Stomach smooth muscle (tissue), 2 donors: ENCODE results near the gene ANKS1A.
A peak's percentile ranks its signal among the peaks of the same experiment; 100 is the strongest.
"Not testable (repeated sequence)": the region's sequence is repeated elsewhere in the genome, so short reads cannot be mapped to it uniquely, and the experiment has no call there.

Experiments
- H3K27ac ChIP-seq: one replicate; pipeline ENCODE4 v1.7.0; 2013; ENCODE audit warnings: mild to moderate bottlenecking, low read length, inconsistent platforms
- H3K27me3 ChIP-seq, 2 donors: one replicate each; pipeline ENCODE4 v1.7.0; 2013; ENCODE audit warnings: low read length in 2 of 2; ENCODE audit not compliant: insufficient read depth in 2 of 2, control insufficient read depth in 1 of 2
- H3K36me3 ChIP-seq, 2 donors: one replicate each; pipeline ENCODE4 v1.7.0; 2013; ENCODE audit warnings: low read length in 2 of 2; ENCODE audit not compliant: control insufficient read depth in 2 of 2, insufficient read depth in 2 of 2
- H3K4me1 ChIP-seq: one replicate; pipeline ENCODE4 v1.7.0; 2013; ENCODE audit warnings: low read length; ENCODE audit not compliant: control insufficient read depth, insufficient read depth
- H3K4me3 ChIP-seq, 2 donors: one replicate each; pipeline ENCODE4 v1.7.0; 2013; ENCODE audit warnings: low read length in 2 of 2
- H3K9ac ChIP-seq, 2 donors: one replicate each; pipeline ENCODE4 v1.7.0; 2013; ENCODE audit warnings: low read length in 2 of 2, mild to moderate bottlenecking in 1 of 2
- H3K9me3 ChIP-seq, 2 donors: one replicate each; pipeline ENCODE4 v1.7.0; 2013; ENCODE audit warnings: low read length in 2 of 2; ENCODE audit not compliant: control insufficient read depth in 2 of 2
- donor health status: healthy.
- donor health status: Pancreatic carcinoma.

The ANKS1A gene

DNA sequence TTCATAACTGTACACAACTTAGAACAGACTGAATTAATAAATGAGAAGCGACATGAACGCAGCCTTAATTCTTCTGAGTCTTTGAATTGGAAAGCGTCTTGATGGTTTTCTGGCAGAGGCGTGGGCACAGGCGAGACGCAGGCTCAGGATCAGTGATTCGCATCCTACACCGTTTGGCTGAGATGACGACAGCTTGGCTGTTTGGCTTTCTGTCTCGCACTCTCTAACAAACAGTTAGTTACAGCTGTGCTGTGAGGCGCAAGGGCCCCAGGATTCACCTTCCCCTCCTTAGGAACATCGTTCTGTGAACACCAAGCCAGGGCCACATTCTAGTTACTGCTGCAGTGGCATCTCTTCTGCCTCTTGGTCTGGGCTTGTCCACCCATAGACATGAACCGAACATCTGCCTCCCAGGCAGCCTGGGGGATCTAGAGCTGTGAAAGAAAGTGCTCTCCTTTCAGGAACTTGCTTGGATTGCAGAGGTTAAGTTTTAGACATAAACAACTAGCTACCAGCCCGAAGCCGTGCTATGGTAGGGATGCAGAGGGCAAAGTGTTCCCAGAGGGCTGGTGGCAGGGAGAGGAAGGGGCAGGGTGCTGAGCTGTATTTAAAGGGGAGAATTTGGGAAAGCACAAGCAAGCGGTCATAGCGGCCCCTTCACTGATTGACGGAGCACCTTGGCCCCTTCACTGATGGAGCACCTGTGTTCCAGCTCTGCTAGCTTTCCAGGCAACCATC is 202.5 kb downstream of the ANKS1A start:
- H3K27me3 ChIP-seq, result no peaks in the 10 kb centered on the region
- peaks cover 25 to 31% of the 10 kb centered on the region in 2 donors for H3K36me3 ChIP-seq
- H3K4me3 ChIP-seq, result peak overlapping the region in 1 of 2 donors; percentile 22
- H3K27ac ChIP-seq, result peak overlapping the region; percentile 76
- H3K9me3 ChIP-seq, result no peaks in the 10 kb centered on the region
- peaks cover 68% of the 10 kb centered on the region for H3K4me1 ChIP-seq
- no peak overlapping the region for H3K9ac ChIP-seq

DNA sequence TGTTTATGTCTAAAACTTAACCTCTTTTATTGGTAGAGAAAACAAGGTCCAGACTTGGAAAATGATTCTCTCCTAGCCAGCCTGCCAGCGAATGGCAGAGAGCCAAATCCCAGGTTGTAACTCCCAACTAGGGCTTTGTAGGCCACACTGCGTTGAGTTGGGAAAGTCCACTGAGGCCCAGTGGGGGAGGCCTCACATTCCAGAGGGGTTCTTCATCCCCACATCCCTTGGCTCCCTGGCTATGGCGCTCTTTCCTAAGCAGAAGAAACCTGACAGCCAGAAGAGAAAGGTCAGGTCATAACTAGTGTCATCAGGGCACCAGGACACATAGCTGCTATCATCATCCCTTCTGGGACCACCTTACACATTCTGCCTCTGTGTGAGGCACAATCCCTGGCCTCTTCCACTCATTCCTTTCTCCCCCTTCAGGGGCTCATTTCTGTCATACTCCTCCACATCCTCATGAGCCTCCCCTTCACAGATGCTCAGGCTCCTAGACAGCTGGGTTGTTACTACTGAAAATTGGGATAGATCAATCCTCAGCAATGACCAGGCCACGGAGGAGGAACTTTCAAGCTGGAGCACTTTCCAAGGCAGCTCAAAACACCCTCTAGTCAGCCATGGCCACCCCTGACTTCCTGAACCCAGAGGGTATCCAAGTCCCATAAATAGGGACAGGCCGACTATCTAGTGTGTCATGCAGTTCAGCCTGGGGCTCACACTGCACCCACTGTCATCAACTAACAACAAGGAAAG is 203.5 kb downstream of the ANKS1A start:
- H3K27ac ChIP-seq, result peak overlapping the region; percentile 76
- peaks cover 19 to 21% of the 10 kb centered on the region in 2 donors for H3K36me3 ChIP-seq
- peaks cover 60% of the 10 kb centered on the region for H3K4me1 ChIP-seq

GRCh38 chr6:35093118-35093445 is 204.0 kb downstream of the ANKS1A start:
- peak overlapping the region; percentile 76 for H3K27ac ChIP-seq
- no peak overlapping the region for H3K4me3 ChIP-seq
- H3K27me3 ChIP-seq, result no peaks in the 10 kb centered on the region
- H3K9ac ChIP-seq, result no peak overlapping the region
- peaks cover 55% of the 10 kb centered on the region for H3K4me1 ChIP-seq
- no peaks in the 10 kb centered on the region for H3K9me3 ChIP-seq
- peaks cover 13 to 16% of the 10 kb centered on the region in 2 donors for H3K36me3 ChIP-seq

More for the DNA sequence above, 203.5 kb downstream of the ANKS1A start:
- H3K9ac ChIP-seq, result no peak overlapping the region
- no peaks in the 10 kb centered on the region for H3K9me3 ChIP-seq
- no peak overlapping the region for H3K4me3 ChIP-seq
- no peaks in the 10 kb centered on the region for H3K27me3 ChIP-seq

- H3K27ac ChIP-seq, result no peak overlapping the region
- no peaks in the 10 kb centered on the region for H3K27me3 ChIP-seq
- H3K36me3 ChIP-seq, result peaks cover 7 to 9% of the 10 kb centered on the region in 2 donors
- H3K9ac ChIP-seq, result no peak overlapping the region
- peaks cover 48% of the 10 kb centered on the region for H3K4me1 ChIP-seq
- H3K4me3 ChIP-seq, result no peak overlapping the region
- no peaks in the 10 kb centered on the region for H3K9me3 ChIP-seq
Observed at GRCh38 chr6:35093783-35094182, 204.7 kb downstream of the ANKS1A start.

- Histone ChIP-seq H3K36me3 (peaks cover 3 to 5% of the 10 kb centered on the region in 2 donors), H3K9ac (no peak overlapping the region), H3K9me3 (no peaks in the 10 kb centered on the region), H3K27ac (no peak overlapping the region), H3K4me3 (no peak overlapping the region), H3K27me3 (no peaks in the 10 kb centered on the region), H3K4me1 (peaks cover 44% of the 10 kb centered on the region)
Observed at GRCh38 chr6:35094183-35094582, 205.1 kb downstream of the ANKS1A start.

GRCh38 chr6:35096129-35096862 is 207.2 kb downstream of the ANKS1A start:
- Histone ChIP-seq H3K4me1 (peaks cover 23% of the 10 kb centered on the region), H3K36me3 (no peaks in the 10 kb centered on the region), H3K4me3 (no peak overlapping the region), H3K27me3 (no peaks in the 10 kb centered on the region), H3K9me3 (no peaks in the 10 kb centered on the region), H3K27ac (no peak overlapping the region), H3K9ac (no peak overlapping the region)

GRCh38 chr6:35099116-35099515 is 210.1 kb downstream of the ANKS1A start:
- Histone ChIP-seq H3K9me3 (no peaks in the 10 kb centered on the region), H3K27me3 (no peaks in the 10 kb centered on the region), H3K27ac (no peak overlapping the region), H3K4me1 (peaks cover 2% of the 10 kb centered on the region), H3K4me3 (no peak overlapping the region), H3K9ac (no peak overlapping the region), H3K36me3 (no peaks in the 10 kb centered on the region)

DNA sequence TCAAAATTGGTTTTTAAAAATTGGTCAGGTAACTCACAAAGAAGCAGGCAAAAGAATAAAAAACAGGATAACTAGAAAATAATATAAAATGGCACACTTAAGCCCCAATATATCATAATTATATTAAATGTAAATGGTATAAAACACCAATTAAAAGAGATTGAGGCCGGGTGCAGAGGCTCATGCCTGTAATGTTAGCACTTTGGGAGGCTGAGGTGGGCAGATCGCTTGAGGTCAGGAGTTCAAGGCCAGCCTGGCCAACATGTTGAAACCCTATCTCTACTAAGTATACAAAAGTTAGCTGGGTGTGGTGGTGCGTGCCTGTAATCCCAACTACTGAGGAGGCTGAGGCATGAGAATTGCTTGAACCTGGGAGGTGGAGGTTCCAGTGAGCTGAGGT is 216.0 kb downstream of the ANKS1A start:
- H3K36me3 ChIP-seq, result no peaks in the 10 kb centered on the region
- H3K4me1 ChIP-seq, result no peaks in the 10 kb centered on the region
- H3K9ac ChIP-seq, result no peak overlapping the region

DNA sequence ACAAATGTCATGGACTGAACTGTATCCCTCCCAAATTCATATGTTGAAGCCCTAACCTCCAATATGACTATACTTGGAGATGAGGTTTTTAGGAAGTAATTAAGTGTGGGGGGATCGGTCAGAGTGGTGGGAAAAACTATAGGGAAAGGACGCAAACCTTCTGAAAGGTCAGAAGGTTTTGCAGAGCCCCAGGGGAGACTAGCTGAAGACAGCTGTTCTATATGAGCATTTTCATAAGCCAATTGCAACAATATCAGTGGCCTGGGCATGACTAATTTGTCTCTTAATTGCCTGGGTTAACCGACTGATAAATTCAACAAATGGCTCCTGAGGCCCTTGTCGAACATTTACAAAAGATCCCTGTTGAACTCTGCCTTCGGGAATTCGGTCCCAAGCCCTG is 217.0 kb downstream of the ANKS1A start:
- H3K27me3 ChIP-seq, H3K9me3 ChIP-seq, H3K36me3 ChIP-seq, H3K4me3 ChIP-seq, H3K27ac ChIP-seq, H3K4me1 ChIP-seq, H3K9ac ChIP-seq: not testable (repeated sequence)

More for the DNA sequence above, 216.0 kb downstream of the ANKS1A start:
- no peaks in the 10 kb centered on the region for H3K9me3 ChIP-seq
- no peaks in the 10 kb centered on the region for H3K27me3 ChIP-seq
- no peak overlapping the region for H3K4me3 ChIP-seq
- H3K27ac ChIP-seq, result no peak overlapping the region

DNA sequence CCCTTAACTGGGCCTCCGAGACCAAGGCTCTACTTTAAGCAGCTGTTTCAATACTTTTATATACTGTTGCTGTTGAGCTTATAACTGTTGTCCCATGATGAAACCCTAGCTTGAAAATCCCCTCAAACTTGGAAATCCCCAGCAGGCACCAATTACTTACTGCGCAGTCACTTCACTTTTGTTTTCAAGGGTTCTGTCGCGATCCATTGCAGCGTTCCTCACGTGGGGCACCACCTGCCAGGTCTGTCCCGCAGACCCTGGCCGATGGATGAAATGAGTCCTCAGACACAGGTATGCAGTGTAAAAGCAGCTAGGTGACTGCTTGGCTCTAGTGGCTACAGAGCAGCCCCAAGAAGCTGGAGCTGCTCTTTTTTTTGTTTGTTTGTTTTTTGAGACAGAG is 218.2 kb downstream of the ANKS1A start:
- H3K27ac ChIP-seq, result not testable (repeated sequence)

More for the DNA sequence above, 218.2 kb downstream of the ANKS1A start:
- not testable (repeated sequence) for H3K36me3 ChIP-seq, H3K9me3 ChIP-seq, H3K9ac ChIP-seq, H3K27me3 ChIP-seq, H3K4me3 ChIP-seq, H3K4me1 ChIP-seq
